HUES48 (cell line): Measurements from ENCODE around the gene PRELID3B.

Source experiments
- H3K27ac ChIP-seq: one replicate; pipeline ENCODE4 v1.7.0; 2013; ENCODE audit warnings: low read depth, low read length, inconsistent platforms
- H3K27me3 ChIP-seq: 2 replicates; pipeline ENCODE4 v1.6.1; 2013; ENCODE audit warnings: mild to moderate bottlenecking, low read length; ENCODE audit not compliant: control insufficient read depth, insufficient read depth
- H3K36me3 ChIP-seq: 2 replicates; pipeline ENCODE4 v1.6.1; 2013; ENCODE audit warnings: low read length; ENCODE audit not compliant: control insufficient read depth, insufficient read depth
- H3K4me1 ChIP-seq: 2 replicates; pipeline ENCODE4 v1.6.1; 2013; ENCODE audit warnings: mild to moderate bottlenecking, low read length; ENCODE audit not compliant: control insufficient read depth, insufficient read depth
- H3K4me3 ChIP-seq: 2 replicates; pipeline ENCODE4 v1.5.1; 2013; ENCODE audit warnings: mild to moderate bottlenecking, low read depth, low read length
- H3K9ac ChIP-seq: 2 replicates; pipeline ENCODE4 v1.6.1; 2013; ENCODE audit warnings: mild to moderate bottlenecking, low read depth, low read length, moderate library complexity
- H3K9me3 ChIP-seq: 2 replicates; pipeline ENCODE4 v1.6.1; 2013; ENCODE audit warnings: low read length; ENCODE audit not compliant: control insufficient read depth, insufficient read depth

PRELID3B gene

DNA sequence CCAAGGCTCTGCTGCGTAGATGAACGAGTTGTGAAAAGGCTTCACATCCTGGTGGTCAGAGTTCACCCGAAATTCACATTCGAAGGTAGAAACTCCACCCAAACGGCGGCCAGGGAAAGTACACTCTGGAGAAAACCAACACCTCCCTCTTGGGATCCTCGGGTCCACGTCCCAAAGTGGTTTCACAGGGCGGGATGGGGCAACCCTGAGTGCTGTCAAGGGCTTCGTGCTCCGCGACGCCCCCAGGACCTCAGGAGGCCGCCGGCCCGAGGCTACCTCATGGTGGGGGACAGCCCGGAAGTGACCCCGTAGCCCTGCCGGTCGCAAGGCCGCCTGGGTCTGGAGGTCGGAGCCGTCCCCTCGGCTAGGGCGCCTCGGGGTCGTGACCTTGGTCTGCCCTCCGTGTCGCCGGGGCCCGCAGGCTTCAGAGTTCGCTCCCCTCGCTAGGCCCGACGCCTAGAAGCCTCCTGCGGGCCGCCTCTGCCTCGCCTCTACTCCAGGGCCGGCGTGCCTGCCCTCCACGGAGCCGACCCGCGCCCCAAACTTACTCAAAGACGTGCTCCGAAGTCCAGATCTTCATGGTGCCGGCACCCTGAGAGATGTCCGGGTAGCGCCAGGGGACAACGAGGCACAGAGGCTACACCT, at the start of gene PRELID3B:
PRELID3B (minus strand) TSS at position 636 of the 645 bp plus-strand sequence; CDS start at position 580, 56 bp downstream.
- H3K27ac ChIP-seq = peak within 1 kb of the TSS; percentile 28
- H3K4me1 ChIP-seq = peaks cover 8% of the 10 kb centered on the region; the same call in 1 of the 2 replicates
- H3K4me3 ChIP-seq = peak within 1 kb of the TSS; percentile 86
- H3K36me3 ChIP-seq = peaks cover 20% of the 10 kb centered on the region
- H3K9ac ChIP-seq = peak within 1 kb of the TSS; percentile 82
- H3K27me3 ChIP-seq = no peaks in the 10 kb centered on the region
- no peaks in the 10 kb centered on the region for H3K9me3 ChIP-seq

DNA sequence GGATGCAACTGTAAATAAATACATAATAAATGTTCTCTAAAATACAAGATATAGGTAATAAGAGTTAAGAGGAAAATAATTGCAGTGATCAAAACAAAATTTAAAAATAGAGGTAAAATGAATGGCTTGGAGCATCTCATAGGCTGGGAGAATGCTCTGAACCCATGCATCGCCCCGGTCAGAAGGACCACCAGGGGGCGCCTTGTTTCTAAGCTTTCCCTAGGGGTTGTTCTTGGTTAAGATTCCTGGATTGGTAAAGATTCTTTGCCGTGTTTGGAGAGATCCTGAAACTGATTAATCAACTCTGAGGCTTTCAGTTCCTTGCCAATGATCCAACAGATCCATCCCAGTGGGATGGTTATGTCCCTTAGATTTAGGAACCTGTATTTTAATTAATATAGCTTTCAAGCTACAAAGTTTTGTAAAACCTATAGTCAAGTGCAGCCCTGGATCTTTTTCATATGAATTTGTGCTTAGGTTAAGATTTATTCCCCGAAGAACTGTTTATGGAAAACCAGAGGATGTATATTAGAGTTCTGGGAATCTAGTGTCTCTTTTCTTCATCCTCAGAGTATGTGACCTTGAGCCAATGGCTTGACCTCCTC, 45.3 kb upstream of the PRELID3B start:
- Histone ChIP-seq H3K27me3 (no peaks in the 10 kb centered on the region), H3K36me3 (no peaks in the 10 kb centered on the region), H3K9me3 (no peaks in the 10 kb centered on the region), H3K4me3 (no peak overlapping the region), H3K27ac (no peak overlapping the region), H3K4me1 (no peaks in the 10 kb centered on the region), H3K9ac (no peak overlapping the region)

GRCh38 chr20:59086923-59087322, 44.3 kb upstream of the PRELID3B start:
- Histone ChIP-seq H3K36me3 (no peaks in the 10 kb centered on the region), H3K9ac (no peak overlapping the region), H3K4me1 (no peaks in the 10 kb centered on the region), H3K4me3 (no peak overlapping the region), H3K27ac (no peak overlapping the region), H3K9me3 (no peaks in the 10 kb centered on the region), H3K27me3 (no peaks in the 10 kb centered on the region)

DNA sequence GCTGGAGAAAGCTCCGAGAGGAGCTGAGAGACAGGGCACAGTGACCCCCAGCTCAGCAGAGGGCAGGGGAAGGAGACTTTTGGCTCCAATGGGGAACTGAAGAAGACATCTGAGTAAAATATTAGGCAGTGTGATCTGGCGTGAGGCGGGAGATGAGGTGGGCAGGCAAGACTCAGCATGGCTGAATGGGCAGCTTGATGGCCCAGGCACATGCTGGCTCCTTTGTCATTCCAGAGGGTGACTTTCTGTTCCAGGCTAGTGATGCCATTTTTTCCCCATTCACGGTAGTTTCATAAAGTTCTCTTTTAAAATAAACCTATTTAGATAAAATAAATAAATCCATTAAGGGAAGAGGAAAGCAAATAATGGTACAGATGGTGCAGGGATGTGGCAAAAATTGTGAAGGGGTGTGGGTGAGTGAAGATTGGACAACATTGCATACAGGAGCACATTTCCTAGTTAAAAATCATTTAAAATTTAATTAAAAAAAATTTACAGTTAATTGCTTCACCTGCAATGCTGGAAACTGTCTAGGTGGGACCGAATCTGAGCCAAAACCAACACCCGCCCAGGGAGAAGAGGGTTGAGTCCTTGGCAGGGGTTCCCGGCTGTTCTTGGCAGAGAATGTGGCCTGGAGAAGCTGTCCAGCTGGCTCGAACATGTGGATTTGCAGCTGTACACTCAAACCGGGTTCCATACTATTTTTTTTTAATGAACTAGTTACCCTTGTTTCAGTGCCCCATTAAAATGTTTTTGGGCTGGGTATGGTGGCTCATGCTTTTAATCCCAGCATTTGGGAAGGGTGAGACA, 41.7 kb upstream of the PRELID3B start:
- no peak overlapping the region for H3K27ac ChIP-seq
- no peak overlapping the region for H3K4me3 ChIP-seq
- no peaks in the 10 kb centered on the region for H3K9me3 ChIP-seq
- H3K36me3 ChIP-seq = no peaks in the 10 kb centered on the region
- H3K9ac ChIP-seq = no peak overlapping the region
- no peaks in the 10 kb centered on the region for H3K27me3 ChIP-seq
- no peaks in the 10 kb centered on the region for H3K4me1 ChIP-seq

DNA sequence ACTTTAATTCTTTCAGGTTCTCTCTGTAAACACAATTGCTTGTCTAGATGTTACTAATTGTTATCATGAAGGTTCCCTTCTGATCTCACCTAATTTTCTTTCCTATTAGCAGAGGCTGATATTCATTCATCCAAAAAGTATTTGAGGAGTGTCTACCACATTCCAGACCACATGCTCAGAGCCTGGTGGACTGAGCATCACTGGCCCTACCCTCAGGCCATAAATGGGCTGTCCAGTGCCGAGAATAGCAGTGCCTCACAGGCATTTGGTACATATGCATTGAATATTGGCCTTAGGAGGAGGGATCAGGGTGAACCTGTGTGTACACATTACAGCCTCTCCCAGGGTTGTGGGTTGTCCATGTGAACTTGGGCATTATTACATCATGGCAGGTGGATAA, 40.4 kb upstream of the PRELID3B start:
- no peaks in the 10 kb centered on the region for H3K27me3 ChIP-seq
- H3K4me3 ChIP-seq = no peak overlapping the region
- no peaks in the 10 kb centered on the region for H3K4me1 ChIP-seq
- H3K9me3 ChIP-seq = no peaks in the 10 kb centered on the region
- no peak overlapping the region for H3K27ac ChIP-seq
- H3K36me3 ChIP-seq = no peaks in the 10 kb centered on the region
- H3K9ac ChIP-seq = no peak overlapping the region

- no peak overlapping the region for H3K9ac ChIP-seq
- no peaks in the 10 kb centered on the region for H3K27me3 ChIP-seq
- no peaks in the 10 kb centered on the region for H3K4me1 ChIP-seq
- H3K4me3 ChIP-seq = no peak overlapping the region
- peak overlapping the region; percentile 3 for H3K27ac ChIP-seq
- no peaks in the 10 kb centered on the region for H3K36me3 ChIP-seq
- H3K9me3 ChIP-seq = no peaks in the 10 kb centered on the region
Observed at GRCh38 chr20:59082077-59082740, 39.6 kb upstream of the PRELID3B start.

DNA sequence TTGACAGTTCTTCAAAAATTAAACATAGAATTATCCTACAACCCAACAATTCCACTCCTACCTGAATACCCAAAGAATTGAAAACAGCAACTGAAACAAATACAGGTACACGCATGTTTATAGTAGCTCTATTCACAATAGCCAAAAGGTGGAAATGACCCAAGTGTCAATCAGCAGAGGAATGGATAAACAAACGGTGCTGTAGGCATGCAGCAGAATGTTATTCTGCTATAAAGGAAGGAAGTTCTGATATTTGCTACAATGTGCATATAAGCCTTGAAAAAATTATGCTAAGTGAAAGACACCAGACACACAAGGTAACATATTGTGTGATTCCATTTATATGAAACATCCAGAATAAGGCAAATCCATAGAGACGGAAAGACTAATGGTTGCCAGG, 38.5 kb upstream of the PRELID3B start:
- no peaks in the 10 kb centered on the region for H3K36me3 ChIP-seq
- no peaks in the 10 kb centered on the region for H3K9me3 ChIP-seq
- H3K4me1 ChIP-seq = no peaks in the 10 kb centered on the region
- no peak overlapping the region for H3K27ac ChIP-seq
- H3K27me3 ChIP-seq = no peaks in the 10 kb centered on the region
- no peak overlapping the region for H3K9ac ChIP-seq
- H3K4me3 ChIP-seq = no peak overlapping the region

GRCh38 chr20:59078231-59078630, 35.6 kb upstream of the PRELID3B start:
- Histone ChIP-seq H3K4me3 (no peak overlapping the region), H3K9me3 (no peaks in the 10 kb centered on the region), H3K36me3 (no peaks in the 10 kb centered on the region), H3K4me1 (no peaks in the 10 kb centered on the region), H3K9ac (no peak overlapping the region), H3K27ac (no peak overlapping the region), H3K27me3 (no peaks in the 10 kb centered on the region)

DNA sequence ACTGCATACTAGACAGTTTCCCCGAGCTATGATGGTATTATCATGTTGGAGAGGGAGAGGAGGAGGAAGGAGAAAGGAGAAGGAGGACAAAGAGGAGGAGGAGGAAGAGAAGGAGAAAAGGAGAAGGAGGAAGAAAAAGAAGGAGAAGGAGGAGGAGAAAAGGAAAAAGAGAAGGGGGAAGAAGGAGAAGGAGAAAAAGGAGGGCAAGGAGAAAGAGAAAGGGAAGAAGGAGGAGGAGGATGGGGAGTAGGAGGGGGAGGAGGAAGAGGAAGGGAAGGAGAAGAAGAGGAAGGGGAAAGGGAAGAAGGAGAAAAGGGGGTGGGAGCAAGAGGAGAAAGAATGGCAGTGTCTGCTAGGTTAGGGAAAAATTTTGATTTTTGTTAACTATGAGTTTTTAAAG, 35.1 kb upstream of the PRELID3B start:
- H3K27me3 ChIP-seq = no peaks in the 10 kb centered on the region
- H3K9ac ChIP-seq = no peak overlapping the region
- no peaks in the 10 kb centered on the region for H3K4me1 ChIP-seq
- H3K9me3 ChIP-seq = no peaks in the 10 kb centered on the region
- H3K27ac ChIP-seq = no peak overlapping the region
- H3K36me3 ChIP-seq = no peaks in the 10 kb centered on the region
- no peak overlapping the region for H3K4me3 ChIP-seq

DNA sequence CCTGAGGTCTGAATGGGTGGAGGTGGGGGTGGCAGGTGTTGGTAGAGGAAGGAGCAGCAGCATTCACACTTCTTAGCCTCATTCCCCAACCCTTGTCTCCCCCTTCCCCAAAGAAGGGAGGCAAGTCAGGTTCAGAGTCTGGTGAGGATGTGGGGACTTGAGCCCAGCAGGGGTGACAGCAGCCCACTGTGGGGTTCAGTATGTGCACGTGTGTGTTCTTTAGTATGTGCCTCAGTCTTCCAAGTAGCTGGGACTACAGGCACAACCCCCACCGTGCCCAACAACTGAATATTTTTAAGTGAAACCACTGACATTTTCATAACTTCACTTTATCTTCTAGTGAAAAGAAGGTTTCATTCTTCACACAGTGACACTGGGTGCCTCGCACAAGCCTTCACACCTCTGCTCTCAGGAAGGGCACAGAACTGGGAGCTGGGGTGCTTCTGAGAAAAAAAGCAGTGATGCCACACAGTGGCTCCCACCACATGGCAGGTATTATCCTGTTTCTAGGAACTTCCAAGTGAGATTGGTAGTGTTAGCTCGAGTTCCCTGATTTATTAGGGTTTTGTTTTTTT, 33.4 kb upstream of the PRELID3B start:
- no peak overlapping the region for H3K27ac ChIP-seq
- no peaks in the 10 kb centered on the region for H3K27me3 ChIP-seq
- H3K4me1 ChIP-seq = no peaks in the 10 kb centered on the region
- H3K4me3 ChIP-seq = no peak overlapping the region
- H3K36me3 ChIP-seq = no peaks in the 10 kb centered on the region
- no peaks in the 10 kb centered on the region for H3K9me3 ChIP-seq
- no peak overlapping the region for H3K9ac ChIP-seq
